ENCODE measurements around the gene ATP10D. TPM values are rescaled to one million over a fixed set of nuclear protein-coding genes. Genes with fewer than 3 reads are reported as not detected.
A peak's percentile ranks its signal among the peaks of the same experiment; 100 is the strongest.

The ATP10D gene
- total and polyA plus RNA-seq, 3 donors from 2014 or later = 7.1 to 14.6 (median 7.9) TPM

GRCh38 chr4:47566969-47567368, 81.9 kb downstream of the ATP10D start:
- TF ChIP-seq, protein P1, sequence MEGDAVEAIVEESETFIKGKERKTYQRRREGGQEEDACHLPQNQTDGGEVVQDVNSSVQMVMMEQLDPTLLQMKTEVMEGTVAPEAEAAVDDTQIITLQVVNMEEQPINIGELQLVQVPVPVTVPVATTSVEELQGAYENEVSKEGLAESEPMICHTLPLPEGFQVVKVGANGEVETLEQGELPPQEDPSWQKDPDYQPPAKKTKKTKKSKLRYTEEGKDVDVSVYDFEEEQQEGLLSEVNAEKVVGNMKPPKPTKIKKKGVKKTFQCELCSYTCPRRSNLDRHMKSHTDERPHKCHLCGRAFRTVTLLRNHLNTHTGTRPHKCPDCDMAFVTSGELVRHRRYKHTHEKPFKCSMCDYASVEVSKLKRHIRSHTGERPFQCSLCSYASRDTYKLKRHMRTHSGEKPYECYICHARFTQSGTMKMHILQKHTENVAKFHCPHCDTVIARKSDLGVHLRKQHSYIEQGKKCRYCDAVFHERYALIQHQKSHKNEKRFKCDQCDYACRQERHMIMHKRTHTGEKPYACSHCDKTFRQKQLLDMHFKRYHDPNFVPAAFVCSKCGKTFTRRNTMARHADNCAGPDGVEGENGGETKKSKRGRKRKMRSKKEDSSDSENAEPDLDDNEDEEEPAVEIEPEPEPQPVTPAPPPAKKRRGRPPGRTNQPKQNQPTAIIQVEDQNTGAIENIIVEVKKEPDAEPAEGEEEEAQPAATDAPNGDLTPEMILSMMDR (IDR thresholded peaks at IDR 0.05) = no peak
- TF ChIP-seq POLR2A (IDR thresholded peaks at IDR 0.05) = no peak
- no peaks in the 10 kb centered on the region for H3K36me3 ChIP-seq (ENCODE audit: low read depth, missing control alignments)
- no peaks in the 10 kb centered on the region for H3K9me3 ChIP-seq
- H3K27me3 ChIP-seq = no peaks in the 10 kb centered on the region
- no peak overlapping the region for H3K4me3 ChIP-seq
- DNase-seq = no peak
- intact Hi-C loops (cut with DNase I; ENCODE audit: low total_unique reads) = no loop called here
- H3K27ac ChIP-seq = no peak overlapping the region
- H3K4me1 ChIP-seq = no peaks in the 10 kb centered on the region

DNA sequence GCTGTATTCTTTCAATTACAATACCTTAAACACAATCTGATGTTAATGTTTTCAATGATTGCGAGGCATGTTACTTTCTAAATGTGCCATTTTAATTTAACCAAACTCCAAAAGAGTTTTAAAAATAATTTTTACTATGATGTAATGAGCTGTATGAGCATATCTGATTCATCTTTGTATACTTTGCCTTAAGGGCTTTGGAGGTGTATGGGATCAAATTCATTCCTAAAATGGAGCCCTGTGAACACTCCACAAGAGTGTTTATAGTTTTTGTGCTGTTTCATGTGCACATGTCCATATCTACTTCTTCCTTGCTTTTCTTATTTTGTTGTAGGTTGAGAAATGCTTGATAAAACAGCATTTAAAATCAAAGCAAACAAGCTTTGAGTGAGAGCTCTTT, 82.4 kb downstream of the ATP10D start:
- Histone ChIP-seq H3K36me3 (ENCODE audit: low read depth, missing control alignments) (no peaks in the 10 kb centered on the region), H3K27me3 (no peaks in the 10 kb centered on the region), H3K9me3 (no peaks in the 10 kb centered on the region), H3K4me3 (no peak overlapping the region), H3K27ac (no peak overlapping the region), H3K4me1 (no peaks in the 10 kb centered on the region)
- intact Hi-C loops (cut with DNase I; ENCODE audit: low total_unique reads) = no loop called here
- DNase-seq = no peak
- no peak for TF ChIP-seq POLR2A (IDR thresholded peaks at IDR 0.05)
- TF ChIP-seq, protein P1 (IDR thresholded peaks at IDR 0.05) = no peak
- 95 to 97% methylated on average over 1 of the region's 1 CpG for WGBS, 2 donors

- Histone ChIP-seq H3K36me3 (ENCODE audit: low read depth, missing control alignments) (no peaks in the 10 kb centered on the region), H3K4me3 (no peak overlapping the region), H3K4me1 (no peaks in the 10 kb centered on the region), H3K9me3 (no peaks in the 10 kb centered on the region), H3K27me3 (no peaks in the 10 kb centered on the region), H3K27ac (no peak overlapping the region)
- DNase-seq = no peak
- TF ChIP-seq POLR2A (IDR thresholded peaks at IDR 0.05) = no peak
- TF ChIP-seq, protein P1 (IDR thresholded peaks at IDR 0.05) = no peak
- intact Hi-C loops (cut with DNase I; ENCODE audit: low total_unique reads) = no loop called here
Measured at GRCh38 chr4:47570816-47571215, 85.7 kb downstream of the ATP10D start.

- no peaks in the 10 kb centered on the region for H3K27me3 ChIP-seq
- 93 to 95% methylated on average over 3 of the region's 3 CpGs for WGBS, 2 donors
- no peak overlapping the region for H3K27ac ChIP-seq
- DNase-seq = no peak
- H3K36me3 ChIP-seq (ENCODE audit: low read depth, missing control alignments) = no peaks in the 10 kb centered on the region
- TF ChIP-seq POLR2A (IDR thresholded peaks at IDR 0.05) = no peak
- intact Hi-C loops (cut with DNase I; ENCODE audit: low total_unique reads) = no loop called here
- H3K4me3 ChIP-seq = no peak overlapping the region
- H3K9me3 ChIP-seq = no peaks in the 10 kb centered on the region
- peaks cover 6% of the 10 kb centered on the region for H3K4me1 ChIP-seq
Measured at GRCh38 chr4:47572981-47573380, 87.9 kb downstream of the ATP10D start.

- Histone ChIP-seq H3K36me3 (ENCODE audit: low read depth, missing control alignments) (no peaks in the 10 kb centered on the region), H3K4me1 (peaks cover 6% of the 10 kb centered on the region), H3K9me3 (no peaks in the 10 kb centered on the region), H3K27ac (peak overlapping the region; percentile 3 to 78), H3K27me3 (no peaks in the 10 kb centered on the region), H3K4me3 (no peak overlapping the region)
- DNase-seq = no peak
- WGBS, 2 donors = 41 to 50% methylated on average over 7 of the region's 7 CpGs
- intact Hi-C loops (cut with DNase I; ENCODE audit: low total_unique reads) = no loop called here
- no peak for TF ChIP-seq POLR2A (IDR thresholded peaks at IDR 0.05)
- TF ChIP-seq, protein P1 (IDR thresholded peaks at IDR 0.05) = no peak
Measured at GRCh38 chr4:47577779-47578553, 92.9 kb downstream of the ATP10D start.

All from testis (tissue), 3 donors.